ENCODE results near the gene FABP1. TPM values are rescaled to one million over a fixed set of nuclear protein-coding genes. Genes with fewer than 3 reads are reported as not detected.
A peak's percentile ranks its signal among the peaks of the same experiment; 100 is the strongest.

Gene FABP1
- total and polyA plus RNA-seq, 2 of the 4 experiments (the other 2 are of a cell fraction), result not detected

- no peaks in the 10 kb centered on the region for H3K36me3 ChIP-seq (ENCODE audit: control insufficient read depth, insufficient read depth, low read length)
- H3K18ac ChIP-seq (ENCODE audit: low read depth, low read length), result peak overlapping the region; percentile 52; the same call in 1 of the 2 replicates
- no peak for DNase-seq
- H4K20me1 ChIP-seq (ENCODE audit: insufficient read depth, low read length), result no peaks in the 10 kb centered on the region
- no peak overlapping the region for H3K14ac ChIP-seq (replicated peaks; ENCODE audit: low read depth, low read length)
- no peak overlapping the region for H3K4ac ChIP-seq (ENCODE audit: low read depth, low read length)
- ATAC-seq (ENCODE audit: low read depth), result no peak
- H2BK20ac ChIP-seq (ENCODE audit: low read depth, low read length), result no peak overlapping the region
- no peak overlapping the region for H2AFZ ChIP-seq (replicated peaks; ENCODE audit: low read length, poor library complexity)
- in situ Hi-C loops (cut with MboI; ENCODE audit: low sequenced_read_pairs) (loop anchor here (25.0 kb wide), 1 partner anchor 588 kb away; no protein-coding TSS in a partner anchor), dilution Hi-C loops (cut with HindIII; ENCODE audit: low sequenced_read_pairs, unreplicated experiment) (no loop called here), intact Hi-C loops (cut with micrococcal nuclease) (no loop called here)
- H3K9ac ChIP-seq (ENCODE audit: low read depth, low read length), result no peak overlapping the region
- no peaks in the 10 kb centered on the region for H3K79me1 ChIP-seq (ENCODE audit: low read depth in 1 of 2, low read length in 2 of 2)
- H3K56ac ChIP-seq (ENCODE audit: extremely low read depth, insufficient read depth, low read length), result no peak overlapping the region
- POLR2A ChIA-PET (ENCODE audit: unreplicated experiment), result no interaction called here
- BruUV-seq (replicated peaks), result no TSS peak
- peaks cover 4% of the 10 kb centered on the region for H3K27me3 ChIP-seq (ENCODE audit: control insufficient read depth, insufficient read depth, low read length)
- no peak overlapping the region for H3K4me3 ChIP-seq (ENCODE audit: insufficient read depth, low read depth, low read length)
- no peak for TF ChIP-seq USF2 (IDR thresholded peaks at IDR 0.05; ENCODE audit: low read depth, low read length)
- no peak for TF ChIP-seq CHD1 (IDR thresholded peaks at IDR 0.05; ENCODE audit: low read depth, low read length)
- TF ChIP-seq RCOR1 (IDR thresholded peaks at IDR 0.05; ENCODE audit: insufficient replicate concordance, low read length), result no peak
- TF ChIP-seq MXI1 (IDR thresholded peaks at IDR 0.05; ENCODE audit: borderline replicate concordance, low read depth, low read length), result no peak
- TF ChIP-seq CEBPB (IDR thresholded peaks at IDR 0.05; ENCODE audit: low read depth, low read length), result no peak
- no peak for TF ChIP-seq MAZ (IDR thresholded peaks at IDR 0.05; ENCODE audit: borderline replicate concordance, low read depth, low read length)
- no peak for TF ChIP-seq ELK1 (IDR thresholded peaks at IDR 0.05; ENCODE audit: borderline replicate concordance, low read depth, low read length)
- TF ChIP-seq NFE2L2 (IDR thresholded peaks at IDR 0.05; ENCODE audit: low read depth, low read length), result no peak
- TF ChIP-seq CTCF (conservative IDR thresholded peaks at IDR 0.05; ENCODE audit: low read depth, low read length), result no peak
- TF ChIP-seq BHLHE40 (IDR thresholded peaks at IDR 0.05; ENCODE audit: low read depth, low read length), result no peak
- H2BK15ac ChIP-seq (ENCODE audit: low read depth, low read length), result no peak overlapping the region
- no peak overlapping the region for H2BK5ac ChIP-seq (ENCODE audit: low read depth, low read length, poor library complexity, severe bottlenecking)
- CTCF ChIA-PET, result no interaction called here
- no peak overlapping the region for H4K91ac ChIP-seq (ENCODE audit: insufficient read depth, low read depth, low read length)
- H3K9me3 ChIP-seq (ENCODE audit: control insufficient read depth, insufficient read depth, low read length), result peaks cover 5% of the 10 kb centered on the region; the same call in 1 of the 2 replicates
- H3K4me2 ChIP-seq (ENCODE audit: low read depth, low read length), result no peak overlapping the region
- H3K23ac ChIP-seq (ENCODE audit: low read depth, low read length), result no peak overlapping the region
- no peaks in the 10 kb centered on the region for H3K9me1 ChIP-seq (ENCODE audit: insufficient read depth, low read length)
- no peak overlapping the region for H4K8ac ChIP-seq (ENCODE audit: low read depth in 2 of 2, low read length in 2 of 2)
- H4K5ac ChIP-seq (ENCODE audit: low read depth, low read length), result no peak overlapping the region
- no peak overlapping the region for H2AK9ac ChIP-seq (replicated peaks; ENCODE audit: low read depth, low read length, poor library complexity)
- no peak overlapping the region for H2AK5ac ChIP-seq (ENCODE audit: low read depth, low read length)
- H3K4me1 ChIP-seq (ENCODE audit: control insufficient read depth, insufficient read depth, low read length), result peaks cover 3% of the 10 kb centered on the region; the same call in 1 of the 2 replicates
- no peak overlapping the region for H2BK120ac ChIP-seq (ENCODE audit: low read depth, low read length)
- H3K27ac ChIP-seq (ENCODE audit: insufficient read depth, low read length), result no peak overlapping the region
Measured at GRCh38 chr2:88074150-88074549, 53.7 kb downstream of the FABP1 start.

All from IMR-90 (cell line).